Dendritic cell treated with granulocyte-macrophage colony-stimulating factor and Interleukin-4, amounts not matched to agents 40 ng/mL and 50 ng/mL, for 4 days (primary cell): ENCODE measurements around the gene TNFRSF1A.
"Not testable (repeated sequence)": the region's sequence is repeated elsewhere in the genome, so short reads cannot be mapped to it uniquely, and the experiment has no call there.

Source experiments
- H3K27ac Mint-ChIP-seq: one replicate; pipeline ENCODE4 v1.8.0; 2022; ENCODE audit warnings: mild to moderate bottlenecking, mixed read lengths
- H3K27me3 Mint-ChIP-seq: one replicate; pipeline ENCODE4 v1.8.0; 2022; ENCODE audit warnings: mild to moderate bottlenecking, mixed read lengths
- H3K36me3 Mint-ChIP-seq: one replicate; pipeline ENCODE4 v1.8.0; 2022; ENCODE audit warnings: low read depth, mixed read lengths
- H3K4me1 Mint-ChIP-seq: one replicate; pipeline ENCODE4 v1.8.0; 2022; ENCODE audit warnings: low read depth, mixed read lengths
- H3K4me3 Mint-ChIP-seq: one replicate; pipeline ENCODE4 v1.8.0; 2022; ENCODE audit warnings: mild to moderate bottlenecking, moderate library complexity, mixed read lengths
- H3K9me3 Mint-ChIP-seq: one replicate; pipeline ENCODE4 v1.8.0; 2022; ENCODE audit warnings: mixed read lengths
- intact Hi-C: fragments of 100-400 bp; cut with micrococcal nuclease; formaldehyde crosslinking; loops from one replicate; pipeline ENCODE4 v1.15.0; 2022

TNFRSF1A gene

GRCh38 chr12:6292606-6293005, 49.3 kb downstream of the TNFRSF1A start:
- H3K27me3 Mint-ChIP-seq, result peaks cover 28% of the 10 kb centered on the region
- no peak overlapping the region for H3K4me3 Mint-ChIP-seq
- intact Hi-C loops, result no loop called here
- no peak overlapping the region for H3K27ac Mint-ChIP-seq
- no peaks in the 10 kb centered on the region for H3K9me3 Mint-ChIP-seq
- peaks cover 17% of the 10 kb centered on the region for H3K4me1 Mint-ChIP-seq
- no peaks in the 10 kb centered on the region for H3K36me3 Mint-ChIP-seq

GRCh38 chr12:6289906-6290305, 52.0 kb downstream of the TNFRSF1A start:
- H3K36me3 Mint-ChIP-seq, H3K27ac Mint-ChIP-seq, H3K4me3 Mint-ChIP-seq, intact Hi-C loops, H3K4me1 Mint-ChIP-seq, H3K9me3 Mint-ChIP-seq: not testable (repeated sequence)
- peaks cover 20% of the 10 kb centered on the region for H3K27me3 Mint-ChIP-seq

GRCh38 chr12:6289081-6289480, 52.8 kb downstream of the TNFRSF1A start:
- H3K27ac Mint-ChIP-seq, intact Hi-C loops, H3K9me3 Mint-ChIP-seq, H3K4me3 Mint-ChIP-seq, H3K36me3 Mint-ChIP-seq, H3K4me1 Mint-ChIP-seq: not testable (repeated sequence)
- H3K27me3 Mint-ChIP-seq, result peaks cover 20% of the 10 kb centered on the region

GRCh38 chr12:6288235-6288634, 53.6 kb downstream of the TNFRSF1A start:
- no peak overlapping the region for H3K27ac Mint-ChIP-seq
- peaks cover 20% of the 10 kb centered on the region for H3K27me3 Mint-ChIP-seq
- intact Hi-C loops, result no loop called here
- no peaks in the 10 kb centered on the region for H3K9me3 Mint-ChIP-seq
- H3K4me1 Mint-ChIP-seq, result no peaks in the 10 kb centered on the region
- H3K4me3 Mint-ChIP-seq, result no peak overlapping the region
- no peaks in the 10 kb centered on the region for H3K36me3 Mint-ChIP-seq

- Mint-ChIP-seq H3K27ac (no peak overlapping the region), H3K4me3 (no peak overlapping the region), H3K36me3 (no peaks in the 10 kb centered on the region), H3K4me1 (peaks cover 7% of the 10 kb centered on the region), H3K9me3 (no peaks in the 10 kb centered on the region), H3K27me3 (peaks cover 34% of the 10 kb centered on the region)
- intact Hi-C loops, result loop anchor here (1.0 kb wide), 1 partner anchor 297 kb away; no protein-coding TSS in a partner anchor
Measured at GRCh38 chr12:6285532-6286306, 56.2 kb downstream of the TNFRSF1A start.

GRCh38 chr12:6285063-6285477, 56.8 kb downstream of the TNFRSF1A start:
- peaks cover 38% of the 10 kb centered on the region for H3K27me3 Mint-ChIP-seq
- H3K36me3 Mint-ChIP-seq, result no peaks in the 10 kb centered on the region
- no peak overlapping the region for H3K4me3 Mint-ChIP-seq
- H3K9me3 Mint-ChIP-seq, result no peaks in the 10 kb centered on the region
- no peak overlapping the region for H3K27ac Mint-ChIP-seq
- intact Hi-C loops, result loop anchor here (1.0 kb wide), 1 partner anchor 297 kb away; no protein-coding TSS in a partner anchor
- H3K4me1 Mint-ChIP-seq, result peaks cover 14% of the 10 kb centered on the region

- H3K4me3 Mint-ChIP-seq, result no peak overlapping the region
- intact Hi-C loops, result no loop called here
- H3K36me3 Mint-ChIP-seq, result no peaks in the 10 kb centered on the region
- no peaks in the 10 kb centered on the region for H3K9me3 Mint-ChIP-seq
- peaks cover 46% of the 10 kb centered on the region for H3K27me3 Mint-ChIP-seq
- no peak overlapping the region for H3K27ac Mint-ChIP-seq
- H3K4me1 Mint-ChIP-seq, result peaks cover 22% of the 10 kb centered on the region
Measured at GRCh38 chr12:6284273-6284672, 57.6 kb downstream of the TNFRSF1A start.

- intact Hi-C loops, result no loop called here
- no peak overlapping the region for H3K4me3 Mint-ChIP-seq
- H3K9me3 Mint-ChIP-seq, result no peaks in the 10 kb centered on the region
- H3K4me1 Mint-ChIP-seq, result peaks cover 25% of the 10 kb centered on the region
- no peaks in the 10 kb centered on the region for H3K36me3 Mint-ChIP-seq
- H3K27me3 Mint-ChIP-seq, result peaks cover 42% of the 10 kb centered on the region
- H3K27ac Mint-ChIP-seq, result no peak overlapping the region
Measured at GRCh38 chr12:6282453-6282840, 59.4 kb downstream of the TNFRSF1A start.

- Mint-ChIP-seq H3K4me1 (peaks cover 25% of the 10 kb centered on the region), H3K27me3 (peaks cover 49% of the 10 kb centered on the region), H3K36me3 (no peaks in the 10 kb centered on the region), H3K4me3 (no peak overlapping the region), H3K9me3 (no peaks in the 10 kb centered on the region), H3K27ac (peak overlapping the region; percentile 18)
- intact Hi-C loops, result no loop called here
Measured at GRCh38 chr12:6281081-6281809, 60.6 kb downstream of the TNFRSF1A start.

- peaks cover 54% of the 10 kb centered on the region for H3K27me3 Mint-ChIP-seq
- intact Hi-C loops, result no loop called here
- H3K27ac Mint-ChIP-seq, result peak overlapping the region; percentile 18
- no peaks in the 10 kb centered on the region for H3K36me3 Mint-ChIP-seq
- H3K9me3 Mint-ChIP-seq, result no peaks in the 10 kb centered on the region
- H3K4me3 Mint-ChIP-seq, result no peak overlapping the region
- H3K4me1 Mint-ChIP-seq, result peaks cover 25% of the 10 kb centered on the region
Measured at GRCh38 chr12:6280672-6281071, 61.2 kb downstream of the TNFRSF1A start.

- H3K27me3 Mint-ChIP-seq, result peaks cover 59% of the 10 kb centered on the region
- peaks cover 25% of the 10 kb centered on the region for H3K4me1 Mint-ChIP-seq
- intact Hi-C loops, result no loop called here
- H3K36me3 Mint-ChIP-seq, result no peaks in the 10 kb centered on the region
- H3K9me3 Mint-ChIP-seq, result no peaks in the 10 kb centered on the region
- no peak overlapping the region for H3K27ac Mint-ChIP-seq
- no peak overlapping the region for H3K4me3 Mint-ChIP-seq
Measured at GRCh38 chr12:6280053-6280469, 61.8 kb downstream of the TNFRSF1A start.

- intact Hi-C loops, result loop anchor here (2.0 kb wide), 1 partner anchor 217 kb away; no protein-coding TSS in a partner anchor
- Mint-ChIP-seq H3K9me3 (no peaks in the 10 kb centered on the region), H3K4me1 (peaks cover 25% of the 10 kb centered on the region), H3K4me3 (no peak overlapping the region), H3K27me3 (peaks cover 63% of the 10 kb centered on the region), H3K36me3 (no peaks in the 10 kb centered on the region), H3K27ac (no peak overlapping the region)
Measured at GRCh38 chr12:6279631-6280030, 62.2 kb downstream of the TNFRSF1A start.

GRCh38 chr12:6279256-6279628, 62.6 kb downstream of the TNFRSF1A start:
- Mint-ChIP-seq H3K9me3 (no peaks in the 10 kb centered on the region), H3K27me3 (peaks cover 65% of the 10 kb centered on the region), H3K36me3 (no peaks in the 10 kb centered on the region), H3K4me3 (no peak overlapping the region), H3K27ac (no peak overlapping the region), H3K4me1 (peaks cover 25% of the 10 kb centered on the region)
- intact Hi-C loops, result loop anchor here (2.0 kb wide), 1 partner anchor 216 kb away; no protein-coding TSS in a partner anchor
